ENCODE measurements around the gene KRT16.

GRCh38 chr17:41635121-41636097 is 22.8 kb upstream of the KRT16 start:
- TF ChIP-seq POLR2AphosphoS5 (IDR thresholded peaks at IDR 0.05; ENCODE audit: low read depth, low read length) (no peak), POLR2A (IDR thresholded peaks at IDR 0.05; ENCODE audit: low read depth, low read length) (no peak)
